Kidney (tissue), 14 donors: ENCODE measurements around the gene ASCC3. TPM values are rescaled to one million over a fixed set of nuclear protein-coding genes. Genes with fewer than 3 reads are reported as not detected.

Source experiments
- DNase-seq, 5 donors: peaks; one replicate each; pipeline ENCODE4 v3.0.0-alpha.2; 2013 to 2020
- FAIRE-seq: peaks from 2 replicates; lab custom pipeline; 2012; peaks lifted over from hg19 to GRCh38; lab: Jason Lieb, UNC
- H3K27ac ChIP-seq, 2 donors: one replicate each; pipeline ENCODE4 v1.7.0; 2013; ENCODE audit warnings: low read depth in 2 of 2, low read length in 2 of 2, inconsistent platforms in 1 of 2
- H3K27me3 ChIP-seq: one replicate; pipeline ENCODE4 v1.7.1; 2013; ENCODE audit warnings: low read length, inconsistent platforms; ENCODE audit not compliant: control insufficient read depth, insufficient read depth
- H3K36me3 ChIP-seq, 3 donors: one replicate each; pipeline versions ENCODE4 v1.7.0 to v1.7.1; 2013; ENCODE audit warnings: low read length in 3 of 3, control low read depth in 1 of 3, inconsistent platforms in 1 of 3; ENCODE audit not compliant: insufficient read depth in 3 of 3, control insufficient read depth in 2 of 3
- H3K4me1 ChIP-seq, 3 donors: one replicate each; pipeline versions ENCODE4 v1.7.0 to v1.7.1; 2013; ENCODE audit warnings: low read length in 3 of 3, inconsistent platforms in 1 of 3, low read depth in 1 of 3; ENCODE audit not compliant: control insufficient read depth in 2 of 3, insufficient read depth in 2 of 3
- H3K4me3 ChIP-seq, 3 donors: one replicate each; pipeline versions ENCODE4 v1.7.0 to v1.8.1; 2013; ENCODE audit warnings: low read length in 3 of 3, control low read depth in 1 of 3, inconsistent platforms in 1 of 3
- H3K9ac ChIP-seq, 3 donors: one replicate each; pipeline versions ENCODE4 v1.7.0 to v1.7.1; 2013; ENCODE audit warnings: low read length in 3 of 3, control low read depth in 1 of 3, inconsistent platforms in 1 of 3
- H3K9me3 ChIP-seq, 3 donors: one replicate each; pipeline versions ENCODE4 v1.7.0 to v1.7.1; 2013; ENCODE audit warnings: low read length in 3 of 3, control low read depth in 1 of 3, inconsistent platforms in 1 of 3; ENCODE audit not compliant: control insufficient read depth in 2 of 3, insufficient read depth in 1 of 3
- intact Hi-C: fragments of 100-400 bp; cut with DNase I; formaldehyde crosslinking; loops from one replicate; pipeline ENCODE4 v1.11.1; 2022
- polyA plus RNA-seq: library from polyadenylated mRNA; stranded (reverse); fragments of 350-450 nt; fragmentation: Illumina TruSeq; extraction: RNeasy Lipid Tissue Mini Kit (QIAGEN cat#74804); gene quantifications from one replicate; pipeline ENCODE4 v1.2.3, GENCODE V29; 2014; ENCODE audit warnings: low read depth, low replicate concordance; ENCODE audit not compliant: insufficient read depth
- total RNA-seq: library from RNA; stranded (reverse); fragmentation: NEBNext Ultra II Directional; extraction: Animal tissue kit (Norgen Biotek cat#: 25700); gene quantifications from one replicate; pipeline ENCODE4 v1.2.1, GENCODE V29; 2021
- TF ChIP-seq, protein P1 (sequence below): IDR thresholded peaks from 3 replicates; pipeline ENCODE4 v1.5.1; 2012; ENCODE audit warnings: mild to moderate bottlenecking, moderate library complexity, borderline replicate concordance; ENCODE audit not compliant: insufficient read depth; ENCODE audit errors: extremely low read depth
- donor health status: control.
- donor health status: control.
- donor health status: control.
- donor health status: control.
- donor health status: control.
- donor health status: DM: yes; HTN: yes; CAD: no.
- donor health status: Normal renal cell carcinoma (clear cell type).

ASCC3 gene
- total and polyA plus RNA-seq, 2 donors from 2014 or later = 7.7 to 31.7 TPM

DNA sequence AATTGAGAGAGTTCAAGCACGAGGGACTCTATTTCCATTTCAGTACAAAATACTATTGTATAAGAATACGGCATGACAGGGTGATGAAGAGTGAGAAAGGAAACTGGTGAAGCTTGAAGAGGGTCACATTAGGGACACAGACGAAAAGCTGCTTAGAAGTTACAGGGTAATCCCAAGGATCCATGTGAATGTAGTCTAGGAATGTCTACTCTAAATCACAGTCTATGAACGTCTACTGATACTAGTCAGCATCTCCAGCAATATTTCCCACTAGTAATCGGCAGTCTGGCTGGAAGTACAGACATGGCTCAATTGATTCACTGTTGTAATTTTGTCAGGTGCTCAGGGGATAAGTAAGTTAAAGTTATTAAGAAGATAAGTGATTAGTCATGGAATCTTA lies 156.4 kb downstream of the ASCC3 start:
- Histone ChIP-seq H3K27me3 (no peaks in the 10 kb centered on the region), H3K4me3 (no peak overlapping the region), H3K27ac (no peak overlapping the region), H3K36me3 (no peaks in the 10 kb centered on the region), H3K9me3 (no peaks in the 10 kb centered on the region), H3K9ac (no peak overlapping the region), H3K4me1 (no peaks in the 10 kb centered on the region)
- no peak for DNase-seq
- intact Hi-C loops = no loop called here
- FAIRE-seq = no peak
- TF ChIP-seq, protein P1, sequence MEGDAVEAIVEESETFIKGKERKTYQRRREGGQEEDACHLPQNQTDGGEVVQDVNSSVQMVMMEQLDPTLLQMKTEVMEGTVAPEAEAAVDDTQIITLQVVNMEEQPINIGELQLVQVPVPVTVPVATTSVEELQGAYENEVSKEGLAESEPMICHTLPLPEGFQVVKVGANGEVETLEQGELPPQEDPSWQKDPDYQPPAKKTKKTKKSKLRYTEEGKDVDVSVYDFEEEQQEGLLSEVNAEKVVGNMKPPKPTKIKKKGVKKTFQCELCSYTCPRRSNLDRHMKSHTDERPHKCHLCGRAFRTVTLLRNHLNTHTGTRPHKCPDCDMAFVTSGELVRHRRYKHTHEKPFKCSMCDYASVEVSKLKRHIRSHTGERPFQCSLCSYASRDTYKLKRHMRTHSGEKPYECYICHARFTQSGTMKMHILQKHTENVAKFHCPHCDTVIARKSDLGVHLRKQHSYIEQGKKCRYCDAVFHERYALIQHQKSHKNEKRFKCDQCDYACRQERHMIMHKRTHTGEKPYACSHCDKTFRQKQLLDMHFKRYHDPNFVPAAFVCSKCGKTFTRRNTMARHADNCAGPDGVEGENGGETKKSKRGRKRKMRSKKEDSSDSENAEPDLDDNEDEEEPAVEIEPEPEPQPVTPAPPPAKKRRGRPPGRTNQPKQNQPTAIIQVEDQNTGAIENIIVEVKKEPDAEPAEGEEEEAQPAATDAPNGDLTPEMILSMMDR = no peak

GRCh38 chr6:100724222-100724621 lies 156.9 kb downstream of the ASCC3 start:
- Histone ChIP-seq H3K36me3 (no peaks in the 10 kb centered on the region), H3K9me3 (no peaks in the 10 kb centered on the region), H3K27me3 (no peaks in the 10 kb centered on the region), H3K9ac (no peak overlapping the region), H3K4me1 (no peaks in the 10 kb centered on the region), H3K27ac (no peak overlapping the region), H3K4me3 (no peak overlapping the region)
- DNase-seq (no peak), FAIRE-seq (no peak)
- intact Hi-C loops = no loop called here
- TF ChIP-seq, protein P1 = no peak

DNA sequence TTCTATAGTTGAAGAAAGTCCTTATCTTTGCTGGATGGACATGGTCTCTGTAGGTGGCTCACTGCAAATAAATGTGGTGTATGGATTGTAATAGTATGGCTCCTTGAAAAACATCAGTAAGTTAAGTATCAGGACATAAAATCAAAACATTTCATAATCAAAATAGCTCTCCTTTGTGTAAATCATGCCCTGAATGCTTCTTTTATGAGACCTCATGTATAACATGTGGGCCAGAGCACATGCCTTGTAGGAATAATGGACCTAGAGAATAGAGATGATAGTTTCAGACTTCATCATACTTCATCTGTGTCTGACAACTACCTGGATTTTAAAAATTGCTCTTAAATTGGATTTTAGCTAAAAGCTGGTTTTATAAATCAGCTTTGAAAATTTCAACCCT lies 159.9 kb downstream of the ASCC3 start:
- no peak overlapping the region for H3K27ac ChIP-seq
- H3K4me3 ChIP-seq = no peak overlapping the region
- no peaks in the 10 kb centered on the region for H3K9me3 ChIP-seq
- DNase-seq (no peak), FAIRE-seq (no peak)
- no peaks in the 10 kb centered on the region for H3K27me3 ChIP-seq
- no peaks in the 10 kb centered on the region for H3K36me3 ChIP-seq
- H3K4me1 ChIP-seq = no peaks in the 10 kb centered on the region
- intact Hi-C loops = no loop called here
- TF ChIP-seq, protein P1 = no peak
- no peak overlapping the region for H3K9ac ChIP-seq

DNA sequence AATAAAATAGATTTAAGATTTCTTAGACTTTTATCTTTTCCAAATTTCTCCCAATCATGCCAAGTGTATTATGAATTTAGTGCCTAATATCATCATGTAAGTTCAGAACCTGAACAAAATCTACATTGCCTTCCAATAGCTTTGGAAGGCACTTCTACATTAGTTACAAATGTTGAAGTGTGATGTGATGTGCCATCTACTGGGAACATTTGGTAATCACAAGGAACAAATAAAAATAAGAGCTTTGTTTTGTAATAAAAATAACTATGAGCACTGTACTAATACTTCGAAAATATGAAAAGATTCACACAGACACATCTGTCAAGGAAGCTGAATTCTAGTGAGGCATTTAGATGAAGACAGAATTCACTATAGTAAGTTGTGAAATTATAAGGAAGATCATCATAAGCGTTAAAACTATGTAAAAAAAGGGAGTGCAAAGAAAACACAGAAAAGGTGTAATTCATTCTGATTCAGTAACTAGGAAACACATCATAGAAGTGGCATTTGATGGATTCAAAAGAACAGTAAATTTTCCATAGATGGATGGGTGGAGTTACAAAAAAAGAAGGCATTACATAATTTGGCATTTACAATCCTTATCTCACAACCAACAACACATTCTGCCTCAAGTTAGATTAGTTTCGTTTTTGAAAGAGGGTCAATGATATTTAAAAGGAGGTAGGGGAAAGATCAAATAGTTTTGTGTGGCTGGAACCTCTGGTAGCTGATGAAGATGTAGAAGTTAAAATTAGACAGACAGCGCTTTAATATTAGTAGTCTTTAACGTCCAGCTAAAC lies 161.0 kb downstream of the ASCC3 start:
- peak; percentile 82 for FAIRE-seq

More for the DNA sequence above, 161.0 kb downstream of the ASCC3 start:
- Histone ChIP-seq H3K4me3 (peak overlapping the region in 1 of 3 donors; percentile 29), H3K27ac (no peak overlapping the region), H3K9me3 (no peaks in the 10 kb centered on the region), H3K36me3 (no peaks in the 10 kb centered on the region), H3K4me1 (no peaks in the 10 kb centered on the region), H3K27me3 (no peaks in the 10 kb centered on the region), H3K9ac (no peak overlapping the region)
- peak in 2 of 5 donors; percentile 17 to 38 for DNase-seq
- intact Hi-C loops = no loop called here
- TF ChIP-seq, protein P1 = peak; percentile 42
